ENCODE results near the gene JAK1.

- TF ChIP-seq SUZ12 (IDR thresholded peaks at IDR 0.05; ENCODE audit: extremely low read depth, insufficient read depth, insufficient read length) (no peak), YY1 (IDR thresholded peaks at IDR 0.05; ENCODE audit: insufficient read depth, insufficient read length) (no peak)
Observed at GRCh38 chr1:64911326-64911725, 55.0 kb downstream of the JAK1 start.

Measured in NT2/D1 (cell line).